Fibroblast of pulmonary artery (primary cell): ENCODE data around the gene TMEM88.
A peak's percentile ranks its signal among the peaks of the same experiment; 100 is the strongest.
"Not testable (repeated sequence)": the region's sequence is repeated elsewhere in the genome, so short reads cannot be mapped to it uniquely, and the experiment has no call there.

Experiments used
- DNase-seq: peaks from one replicate; pipeline ENCODE4 v3.0.0-alpha.2; 2010; ENCODE audit warnings: low read depth
- H3K4me3 ChIP-seq: replicated peaks from 2 replicates; pipeline ENCODE4 v1.5.1; 2011; ENCODE audit warnings: low read depth, mild to moderate bottlenecking, control low read depth, low read length, moderate library complexity
- TF ChIP-seq, protein P1 (sequence below): IDR thresholded peaks from 2 replicates; pipeline ENCODE4 v1.5.1; 2011; ENCODE audit warnings: mild to moderate bottlenecking, control low read depth, low read length, inconsistent platforms; ENCODE audit errors: missing control alignments

TMEM88 gene

DNA sequence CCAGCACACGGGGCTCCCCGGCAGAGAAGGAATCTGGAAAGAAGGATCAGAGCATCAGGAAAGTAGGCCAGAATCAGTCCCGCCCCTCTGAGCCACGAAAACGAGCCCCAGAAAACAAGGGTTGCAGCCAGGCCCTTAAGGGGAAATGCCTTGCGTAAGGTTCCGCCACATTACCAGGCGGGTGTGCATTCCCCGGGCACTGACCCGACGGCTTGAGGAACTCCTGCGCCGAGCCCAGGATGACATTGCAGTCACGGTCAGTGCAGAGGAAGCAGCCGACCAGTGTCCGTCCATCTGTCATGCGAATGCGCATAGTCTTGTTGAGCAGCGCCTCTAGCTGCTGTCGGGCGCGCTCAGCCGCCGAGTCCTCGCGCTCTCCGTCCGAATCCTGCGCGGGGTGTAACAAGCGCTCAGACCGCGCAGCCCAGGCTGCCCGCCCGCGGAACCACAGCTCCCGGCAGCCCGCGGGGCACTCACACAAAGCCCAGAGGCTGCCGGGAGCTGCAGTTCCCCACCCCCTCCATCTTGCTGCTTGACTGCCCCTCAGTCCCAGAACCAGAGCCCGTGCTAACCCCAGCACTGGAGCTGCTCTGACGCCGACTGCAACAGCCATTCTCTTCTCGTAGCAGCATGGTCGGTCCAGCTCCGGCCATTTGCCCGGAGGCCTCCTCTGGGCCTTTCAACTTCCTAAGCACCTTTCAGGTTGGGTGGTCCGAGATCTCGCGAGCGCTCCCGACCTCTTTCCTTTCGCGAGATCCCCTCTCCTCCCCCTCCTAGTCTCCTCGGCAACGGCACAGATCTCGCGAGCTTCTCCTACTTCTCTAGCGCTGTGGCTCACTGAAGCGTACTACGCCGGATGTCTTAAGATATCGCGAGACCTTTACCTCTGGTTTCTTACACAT lies 2.2 kb downstream of the TMEM88 start, which contains the start of gene NAA38:
NAA38 (minus strand) TSS at position 749 of the 902 bp plus-strand sequence; CDS start at position 653, 96 bp downstream.
- H3K4me3 ChIP-seq = peak within 1 kb of the TSS; percentile 81
- TF ChIP-seq, protein P1, sequence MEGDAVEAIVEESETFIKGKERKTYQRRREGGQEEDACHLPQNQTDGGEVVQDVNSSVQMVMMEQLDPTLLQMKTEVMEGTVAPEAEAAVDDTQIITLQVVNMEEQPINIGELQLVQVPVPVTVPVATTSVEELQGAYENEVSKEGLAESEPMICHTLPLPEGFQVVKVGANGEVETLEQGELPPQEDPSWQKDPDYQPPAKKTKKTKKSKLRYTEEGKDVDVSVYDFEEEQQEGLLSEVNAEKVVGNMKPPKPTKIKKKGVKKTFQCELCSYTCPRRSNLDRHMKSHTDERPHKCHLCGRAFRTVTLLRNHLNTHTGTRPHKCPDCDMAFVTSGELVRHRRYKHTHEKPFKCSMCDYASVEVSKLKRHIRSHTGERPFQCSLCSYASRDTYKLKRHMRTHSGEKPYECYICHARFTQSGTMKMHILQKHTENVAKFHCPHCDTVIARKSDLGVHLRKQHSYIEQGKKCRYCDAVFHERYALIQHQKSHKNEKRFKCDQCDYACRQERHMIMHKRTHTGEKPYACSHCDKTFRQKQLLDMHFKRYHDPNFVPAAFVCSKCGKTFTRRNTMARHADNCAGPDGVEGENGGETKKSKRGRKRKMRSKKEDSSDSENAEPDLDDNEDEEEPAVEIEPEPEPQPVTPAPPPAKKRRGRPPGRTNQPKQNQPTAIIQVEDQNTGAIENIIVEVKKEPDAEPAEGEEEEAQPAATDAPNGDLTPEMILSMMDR = peak; percentile 37
- DNase-seq = peak; percentile 100

DNA sequence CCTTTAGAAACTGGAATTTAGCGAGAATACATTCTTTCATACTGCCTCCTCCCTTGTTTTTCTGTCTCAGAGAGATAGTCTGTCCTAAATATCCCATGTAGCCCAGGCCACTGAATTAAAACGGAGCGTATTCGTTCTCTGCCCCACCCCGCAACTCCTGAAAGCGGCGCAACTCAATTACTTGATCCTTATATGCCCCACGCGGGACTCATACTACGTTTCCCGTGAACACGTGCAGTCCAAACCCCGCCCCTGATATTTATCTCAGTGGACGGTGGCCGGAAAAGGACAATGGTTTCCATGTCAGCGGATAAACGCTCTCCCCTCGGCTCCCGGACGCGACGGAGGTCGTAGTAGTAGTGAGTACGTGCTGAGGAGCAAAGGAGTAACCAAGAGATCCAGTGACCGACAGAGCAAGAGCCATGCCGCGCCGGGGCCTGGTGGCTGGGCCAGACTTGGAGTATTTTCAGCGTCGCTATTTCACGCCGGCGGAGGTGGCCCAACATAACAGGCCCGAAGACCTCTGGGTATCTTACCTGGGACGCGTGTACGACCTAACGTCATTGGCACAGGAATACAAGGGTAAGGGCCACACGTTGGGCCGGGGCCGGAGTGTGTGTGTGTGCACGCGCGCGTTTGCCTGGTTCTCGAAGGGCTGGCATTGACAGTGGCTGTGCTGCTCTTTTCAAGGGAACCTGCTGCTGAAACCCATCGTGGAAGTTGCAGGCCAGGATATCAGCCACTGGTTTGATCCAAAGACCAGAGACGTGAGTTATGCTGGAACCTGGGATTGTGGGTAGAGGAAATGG lies 3.1 kb downstream of the TMEM88 start, which contains the start of gene CYB5D1:
CYB5D1 (plus strand) TSS at position 291 of the 809 bp plus-strand sequence; CDS start at position 423, 132 bp downstream.
- DNase-seq = peak; percentile 94
- H3K4me3 ChIP-seq = peak within 1 kb of the TSS; percentile 81
- TF ChIP-seq, protein P1 = no peak

DNA sequence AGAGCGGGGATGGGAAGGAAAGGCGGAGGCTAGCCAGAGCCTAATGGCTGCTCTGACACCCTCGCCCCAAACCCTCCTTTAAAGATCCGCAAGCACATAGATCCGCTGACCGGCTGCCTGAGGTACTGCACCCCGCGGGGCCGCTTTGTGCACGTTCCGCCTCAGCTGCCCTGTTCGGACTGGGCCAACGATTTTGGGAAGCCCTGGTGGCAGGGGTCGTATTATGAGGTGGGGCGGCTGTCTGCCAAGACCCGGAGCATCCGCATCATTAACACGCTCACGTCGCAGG lies 3.6 kb downstream of the TMEM88 start:
- TF ChIP-seq, protein P1 = peak; percentile 44
- H3K4me3 ChIP-seq = peak overlapping the region; percentile 81
- peak; percentile 50 for DNase-seq

DNA sequence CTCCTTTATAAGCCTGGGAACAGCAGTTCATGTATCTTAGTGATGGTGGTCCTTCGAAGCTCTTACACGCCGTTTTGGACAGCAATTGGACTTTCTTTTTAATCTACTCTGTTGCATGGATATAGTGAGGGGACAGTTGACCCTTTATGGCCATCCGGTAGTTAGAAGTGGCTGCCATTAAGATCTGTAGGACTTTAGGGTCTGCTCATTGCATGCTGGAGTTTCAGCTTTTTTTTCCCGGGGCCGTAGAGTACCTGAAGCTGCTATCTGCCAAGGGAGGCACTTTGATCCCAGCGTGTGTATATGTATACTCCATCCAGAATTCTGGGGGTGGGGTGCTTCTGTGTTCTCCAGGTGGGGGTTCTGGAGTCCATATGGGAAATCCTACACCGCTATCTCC lies 4.2 kb downstream of the TMEM88 start:
- DNase-seq = no peak
- H3K4me3 ChIP-seq = peak overlapping the region; percentile 81
- TF ChIP-seq, protein P1 = no peak

DNA sequence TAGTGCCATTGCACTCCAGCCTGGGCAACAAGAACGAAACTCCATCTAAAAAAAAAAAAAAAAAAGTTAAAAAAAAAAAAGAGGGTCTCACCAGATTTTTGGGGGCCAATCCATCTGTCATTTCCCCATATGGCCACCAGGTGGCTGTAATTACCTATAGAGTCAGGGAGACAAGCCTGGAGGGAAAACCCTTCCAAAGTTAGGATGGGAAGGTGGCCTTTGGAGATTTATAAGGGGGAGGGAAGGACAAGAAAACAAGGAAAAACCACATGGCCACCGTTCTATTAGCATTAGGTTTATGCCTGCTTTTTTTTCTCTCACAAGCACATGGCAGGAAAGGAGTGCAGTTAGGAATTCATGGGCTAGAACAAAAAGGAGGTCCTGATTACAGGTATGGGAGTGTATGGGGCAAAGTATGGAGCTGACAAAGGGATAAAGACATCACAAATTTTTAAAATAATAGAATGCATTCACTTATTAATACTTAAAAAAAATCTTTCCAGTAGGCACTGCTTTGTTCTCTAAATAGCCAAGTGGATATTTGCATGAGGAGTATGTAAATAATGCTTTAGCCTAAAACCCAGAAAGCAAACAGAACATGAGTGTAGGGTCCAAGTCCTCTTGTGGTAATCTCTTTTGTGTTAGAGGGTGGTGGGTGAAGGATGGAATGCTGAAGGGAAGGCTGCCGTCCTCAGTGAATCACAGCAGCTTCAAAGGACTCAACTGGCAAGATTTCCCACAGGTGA lies 8.0 kb downstream of the TMEM88 start:
- no peak overlapping the region for H3K4me3 ChIP-seq
- TF ChIP-seq, protein P1 = peak; percentile 70
- DNase-seq = peak; percentile 65

DNA sequence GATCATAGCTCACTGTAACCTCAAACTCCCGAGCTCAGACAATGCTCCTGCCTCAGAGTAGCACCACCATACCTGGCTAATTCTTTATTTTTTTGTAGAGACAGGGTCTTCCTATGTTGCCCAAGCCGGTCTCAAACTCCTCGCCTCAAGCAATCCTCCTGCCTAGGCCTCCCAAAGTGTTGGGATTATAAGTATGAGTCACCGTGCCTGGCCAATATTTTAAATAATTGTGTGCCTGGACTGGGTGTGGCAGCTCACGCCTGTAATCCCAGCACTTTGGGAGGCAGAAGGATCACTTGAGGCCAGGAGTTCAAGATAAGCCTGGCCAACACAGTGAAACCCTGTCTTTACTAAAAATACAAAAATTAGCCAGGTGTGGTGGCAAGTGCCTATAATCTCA lies 9.5 kb downstream of the TMEM88 start:
- H3K4me3 ChIP-seq, DNase-seq: not testable (repeated sequence)
